ENCODE results near the gene GAB1.
"Not testable (repeated sequence)": the region's sequence is repeated elsewhere in the genome, so short reads cannot be mapped to it uniquely, and the experiment has no call there.

GAB1 gene

DNA sequence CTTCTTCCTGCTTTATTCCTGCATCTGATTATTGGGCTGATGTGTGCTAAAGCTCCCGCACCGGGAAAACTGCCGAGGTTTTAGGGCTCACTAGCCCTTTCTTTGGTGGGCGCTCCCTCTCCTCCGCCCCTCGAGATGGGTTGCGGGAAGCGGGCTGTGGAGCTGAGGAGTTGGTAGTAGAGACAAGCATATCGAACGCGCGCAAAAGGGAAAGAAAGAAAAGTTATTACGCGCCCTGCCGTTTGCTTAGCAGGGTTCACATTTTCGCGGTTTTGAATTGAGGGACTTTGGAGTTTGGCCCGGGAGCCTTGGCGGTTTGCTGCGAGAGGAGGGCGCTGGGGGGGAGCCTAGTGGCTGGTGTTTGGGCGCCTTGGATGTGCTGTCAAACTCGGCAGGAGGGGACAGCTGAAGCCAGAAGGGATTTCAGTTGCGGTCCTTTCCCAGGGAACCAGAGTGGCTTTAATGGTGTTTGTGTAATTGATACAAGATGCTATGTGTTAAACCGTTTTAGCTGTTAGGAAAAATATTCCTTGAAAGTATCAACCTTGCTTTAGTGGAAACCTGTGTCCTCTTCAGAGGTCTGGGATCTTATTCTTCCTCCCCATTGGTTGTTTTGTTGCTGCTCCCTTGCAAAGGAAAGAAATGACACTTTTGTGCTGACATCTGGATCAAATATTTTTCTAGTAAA lies 1.1 kb downstream of the GAB1 start:
- in situ Hi-C loops (cut with MboI; ENCODE audit: low sequenced_read_pairs): no loop called here

DNA sequence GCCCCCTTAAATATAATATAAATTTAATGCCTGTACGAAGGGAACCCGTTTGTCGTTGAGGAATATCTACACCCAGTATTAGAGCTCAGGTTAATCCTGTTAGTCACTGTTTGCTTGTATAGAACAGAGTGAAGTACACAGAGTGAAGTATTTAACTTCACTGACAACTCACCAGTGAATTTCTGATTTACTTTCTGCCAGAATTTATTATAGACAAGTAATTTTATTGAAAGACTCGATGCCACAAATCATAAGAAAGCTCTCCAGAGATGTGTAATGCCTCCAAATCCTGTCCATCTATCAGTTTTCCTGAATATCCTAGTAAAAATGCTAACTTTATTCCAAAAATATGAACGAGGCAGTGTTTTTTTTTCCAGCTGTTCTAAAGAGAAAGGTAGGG lies 1.6 kb downstream of the GAB1 start:
- in situ Hi-C loops (cut with MboI; ENCODE audit: low sequenced_read_pairs): no loop called here

DNA sequence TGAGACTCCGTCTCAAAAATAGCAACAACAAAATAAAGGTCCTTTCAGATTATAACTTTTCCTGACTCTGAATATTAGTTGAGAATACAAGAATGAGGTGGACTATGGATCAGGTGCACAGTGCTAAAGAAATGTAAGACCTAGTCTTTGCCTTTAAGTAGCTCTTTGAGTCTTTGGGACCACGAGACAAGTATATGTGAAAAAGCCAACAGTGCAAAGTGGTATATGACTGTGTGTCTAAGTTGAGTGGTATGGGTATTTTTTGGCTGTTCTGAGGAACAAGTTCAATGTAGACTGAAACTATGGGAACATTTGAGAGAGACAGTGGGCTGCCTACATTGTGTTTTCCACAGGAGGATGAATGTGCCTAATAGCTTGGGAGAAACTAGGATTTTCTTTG lies 2.8 kb downstream of the GAB1 start:
- in situ Hi-C loops (cut with MboI; ENCODE audit: low sequenced_read_pairs): no loop called here

DNA sequence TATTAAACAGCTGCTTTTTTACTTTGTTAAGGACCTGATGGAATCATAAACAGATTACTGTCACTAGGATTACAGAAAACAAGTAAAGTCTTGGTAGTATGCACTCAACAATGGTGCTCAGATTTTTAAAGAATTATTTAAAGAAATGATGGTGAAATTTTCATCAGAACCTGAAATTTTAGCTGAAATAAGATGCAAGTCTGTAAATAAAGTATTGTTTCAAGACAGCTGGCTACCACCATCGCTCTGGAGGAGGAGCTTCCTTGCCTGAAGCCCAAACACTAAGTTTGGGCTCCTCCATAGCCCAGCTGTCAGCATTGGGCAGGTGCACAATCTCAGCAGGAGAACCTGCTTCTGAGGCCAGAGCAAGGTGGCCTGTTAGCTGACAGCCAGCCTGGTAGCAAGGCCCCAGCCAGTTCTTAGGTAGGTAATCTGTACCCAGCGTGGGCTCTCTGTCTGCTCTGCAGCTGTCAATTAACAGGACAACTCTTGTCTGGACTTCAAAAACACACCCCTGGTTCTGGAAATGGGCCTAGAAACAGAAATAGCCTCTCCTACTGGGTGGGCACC lies 4.6 kb downstream of the GAB1 start:
- in situ Hi-C loops (cut with MboI; ENCODE audit: low sequenced_read_pairs): no loop called here

DNA sequence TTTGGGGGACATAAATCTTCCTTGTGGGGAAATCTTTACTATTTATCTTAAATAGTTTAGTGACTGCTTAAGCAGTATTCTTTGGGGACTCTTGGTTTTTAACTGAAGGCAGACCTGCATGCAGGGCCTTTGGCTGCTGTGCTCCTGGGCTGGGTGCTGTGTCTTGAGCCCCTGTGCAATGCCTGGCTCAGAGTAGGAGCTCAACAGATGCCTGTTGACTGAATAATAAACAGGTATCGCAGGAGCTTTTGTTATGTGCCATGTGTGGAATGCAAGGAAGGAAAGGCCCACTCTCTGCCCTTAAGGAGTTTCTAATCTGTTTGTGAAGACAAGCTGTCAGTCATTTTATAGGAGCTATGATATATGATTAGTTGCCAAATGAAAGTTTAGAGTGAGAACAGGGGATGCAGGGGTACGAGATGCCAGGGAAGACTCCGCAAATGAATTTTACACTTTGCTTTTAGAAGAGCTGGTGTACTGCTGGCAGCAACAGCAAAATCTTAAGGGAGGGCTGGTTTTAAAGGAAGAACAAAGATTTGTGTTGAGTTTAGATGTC lies 6.7 kb downstream of the GAB1 start:
- in situ Hi-C loops (cut with MboI; ENCODE audit: low sequenced_read_pairs): no loop called here

DNA sequence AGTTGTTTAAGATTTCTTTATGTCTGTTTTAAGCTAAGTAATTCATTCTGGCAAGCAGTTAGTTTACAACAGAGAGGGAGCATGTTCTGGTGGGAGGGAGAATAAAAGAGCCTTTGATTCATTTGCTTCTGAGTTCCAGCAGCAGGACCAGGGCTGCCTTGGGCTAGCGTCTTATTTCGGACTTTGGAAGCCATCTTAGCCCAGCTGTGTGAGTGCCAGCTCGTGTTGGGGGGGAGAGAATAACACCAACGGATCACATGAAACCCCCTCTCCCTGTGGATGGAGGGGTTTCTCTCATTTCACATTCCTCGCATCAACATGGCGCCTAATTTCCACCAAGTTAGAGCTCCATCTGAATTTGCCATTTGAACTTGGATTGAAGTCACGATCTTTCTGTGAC lies 7.4 kb downstream of the GAB1 start:
- in situ Hi-C loops (cut with MboI; ENCODE audit: low sequenced_read_pairs): no loop called here

DNA sequence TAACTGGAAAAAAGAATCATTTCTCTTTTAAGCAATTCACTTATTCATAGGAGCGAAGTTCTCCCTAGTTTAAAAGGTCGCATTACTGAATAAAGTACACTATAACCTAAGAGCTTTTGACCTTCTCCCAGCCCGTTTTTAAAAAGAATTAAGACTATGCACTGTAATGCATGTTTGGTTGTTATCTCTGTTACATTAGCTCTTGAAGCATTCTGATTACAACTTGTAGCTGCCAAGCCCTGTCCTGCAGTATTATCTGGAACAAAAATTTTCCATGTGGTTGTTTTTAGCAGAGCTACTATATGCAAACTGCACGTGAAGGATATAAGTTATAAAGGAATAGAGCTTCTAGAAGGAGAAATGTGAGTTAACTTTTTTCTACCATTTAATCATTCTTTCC lies 8.1 kb downstream of the GAB1 start:
- in situ Hi-C loops (cut with MboI; ENCODE audit: low sequenced_read_pairs): no loop called here

DNA sequence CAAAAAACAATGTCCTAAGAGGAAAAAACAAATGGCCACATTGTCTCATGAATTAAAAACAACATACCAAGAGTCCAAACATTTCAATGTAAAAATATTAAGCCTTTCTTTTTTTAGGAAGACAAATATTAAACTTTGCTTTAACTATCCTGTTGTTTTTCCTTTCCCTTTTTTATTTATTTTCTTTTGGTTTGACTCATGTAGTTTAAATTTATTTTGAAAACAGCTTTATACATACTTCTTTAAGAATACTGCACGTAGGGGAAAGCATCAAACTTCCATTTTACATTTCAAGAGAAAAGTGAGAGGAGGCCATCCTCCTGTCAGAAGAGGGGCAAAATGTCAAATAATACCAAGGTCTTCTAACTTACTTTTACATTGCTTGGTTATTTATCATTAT lies 8.7 kb downstream of the GAB1 start:
- in situ Hi-C loops (cut with MboI; ENCODE audit: low sequenced_read_pairs): no loop called here

DNA sequence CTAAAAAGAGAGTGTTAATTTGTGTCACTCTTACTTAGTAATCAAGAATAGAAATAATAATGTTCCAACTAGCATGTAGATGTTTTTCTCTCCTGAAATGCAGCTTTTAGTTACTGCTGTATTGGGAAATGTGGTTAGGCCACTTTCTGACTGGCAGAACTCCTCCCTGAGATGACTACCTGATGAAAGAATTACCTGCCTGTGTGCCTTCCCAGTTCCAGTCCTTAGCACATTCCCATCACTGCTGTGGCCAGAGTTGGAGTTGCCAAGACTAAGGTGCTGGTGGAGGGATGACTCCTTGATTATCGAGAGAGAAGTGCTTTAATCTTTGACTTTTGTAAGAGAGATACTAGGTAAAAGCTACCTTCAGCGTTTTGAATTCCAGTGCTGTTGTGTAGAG lies 9.5 kb downstream of the GAB1 start:
- in situ Hi-C loops (cut with MboI; ENCODE audit: low sequenced_read_pairs): no loop called here

DNA sequence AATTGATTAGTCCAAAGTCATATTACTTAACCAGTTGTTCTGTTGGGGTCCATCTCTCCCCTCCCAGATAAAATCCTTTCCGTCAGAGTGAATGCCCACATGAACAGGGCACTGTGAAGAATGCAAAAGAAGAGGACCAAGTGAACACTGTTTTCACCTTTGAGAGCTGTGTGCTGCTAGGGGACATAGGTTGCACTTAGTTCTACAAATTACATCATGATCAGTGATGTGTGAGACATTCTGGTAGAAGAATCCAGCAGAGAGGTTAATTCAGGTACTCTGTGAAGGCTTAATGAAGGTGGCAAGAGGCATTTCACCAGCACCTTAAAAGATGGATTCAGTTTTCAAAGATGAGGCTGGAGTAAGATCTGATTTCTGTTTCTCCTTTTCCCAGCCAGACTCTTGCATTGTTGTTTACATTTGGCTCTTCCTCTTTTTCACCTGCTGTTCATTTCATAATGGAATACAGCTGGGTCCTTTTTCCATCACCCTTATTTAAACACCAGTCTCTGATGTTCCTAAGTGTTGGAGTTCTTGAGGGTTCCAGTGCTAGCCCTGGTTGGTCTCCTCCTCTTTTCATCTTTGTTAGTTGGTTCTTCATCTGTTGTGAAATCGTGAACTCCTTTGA lies 10.9 kb downstream of the GAB1 start:
- in situ Hi-C loops (cut with MboI; ENCODE audit: low sequenced_read_pairs): no loop called here

DNA sequence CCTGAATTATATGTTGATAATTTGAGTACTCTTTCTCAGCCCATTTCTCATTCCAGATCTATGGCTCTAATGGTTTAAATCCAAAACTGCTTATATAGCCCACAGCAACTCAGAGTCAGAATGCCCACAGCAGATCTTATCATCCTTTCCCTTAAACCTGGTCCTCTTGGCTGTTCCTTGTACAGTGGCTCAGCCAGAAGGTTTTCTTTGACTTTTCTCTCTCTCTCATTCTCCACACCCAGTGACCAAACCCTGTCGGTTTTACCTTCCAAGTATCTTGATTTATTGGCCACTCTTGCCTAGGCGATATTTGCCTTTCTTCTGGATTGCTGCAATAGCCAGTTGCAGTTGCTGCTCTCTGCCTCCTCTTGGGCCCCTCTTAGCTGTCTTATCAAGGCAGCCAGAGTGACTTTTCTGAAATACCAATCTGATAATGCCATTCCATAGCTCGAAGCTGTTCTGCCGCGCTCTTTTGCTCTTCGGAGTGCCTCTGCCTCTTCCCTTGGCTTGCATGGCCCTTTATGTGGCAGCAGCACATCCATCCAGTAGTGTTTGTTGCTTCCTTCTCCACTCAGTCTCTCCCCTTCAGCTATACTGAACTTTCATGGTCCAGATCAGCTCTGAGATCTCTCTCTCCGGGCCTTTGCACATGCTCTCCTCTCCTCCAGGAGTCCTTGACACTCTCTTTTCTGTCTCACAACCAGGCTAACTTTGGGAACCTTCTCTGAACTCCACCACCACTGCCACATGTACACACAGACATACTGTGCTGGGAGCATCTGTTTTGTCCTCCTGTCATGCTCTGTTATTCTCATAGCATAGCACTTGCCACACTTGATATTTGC lies 11.8 kb downstream of the GAB1 start:
- in situ Hi-C loops (cut with MboI; ENCODE audit: low sequenced_read_pairs): no loop called here

DNA sequence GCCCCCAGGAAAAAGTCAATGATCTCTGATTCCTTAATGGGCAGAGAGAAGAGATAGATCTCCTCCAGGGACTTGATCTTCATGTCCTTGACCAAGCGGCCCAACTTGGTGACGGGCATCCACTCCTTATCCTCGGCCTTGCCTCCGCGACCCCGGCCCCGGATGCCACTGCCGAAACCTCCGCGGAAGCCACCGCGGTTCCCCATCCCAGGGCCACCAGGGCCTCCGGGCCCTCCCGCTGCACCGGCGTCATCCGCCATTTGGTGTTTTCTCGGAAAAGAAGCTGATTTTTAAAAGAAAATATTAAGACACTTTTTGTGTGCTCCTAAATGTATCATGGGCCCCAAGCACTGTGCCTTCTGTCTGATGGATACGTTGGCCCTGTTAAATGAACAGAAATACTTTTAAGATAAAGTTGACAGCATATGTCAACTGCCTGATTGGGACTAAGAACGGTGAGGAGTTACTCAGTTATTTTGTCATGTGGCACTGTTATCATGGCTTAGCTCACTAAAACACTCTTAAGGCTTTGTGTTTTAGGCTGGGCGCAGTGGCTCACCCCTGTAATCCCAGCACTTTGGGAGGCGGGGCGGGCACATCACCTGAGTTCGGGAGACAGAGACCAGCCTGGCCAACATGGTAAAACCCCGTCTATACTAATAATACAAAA lies 13.3 kb downstream of the GAB1 start:
- in situ Hi-C loops (cut with MboI; ENCODE audit: low sequenced_read_pairs): not testable (repeated sequence)

DNA sequence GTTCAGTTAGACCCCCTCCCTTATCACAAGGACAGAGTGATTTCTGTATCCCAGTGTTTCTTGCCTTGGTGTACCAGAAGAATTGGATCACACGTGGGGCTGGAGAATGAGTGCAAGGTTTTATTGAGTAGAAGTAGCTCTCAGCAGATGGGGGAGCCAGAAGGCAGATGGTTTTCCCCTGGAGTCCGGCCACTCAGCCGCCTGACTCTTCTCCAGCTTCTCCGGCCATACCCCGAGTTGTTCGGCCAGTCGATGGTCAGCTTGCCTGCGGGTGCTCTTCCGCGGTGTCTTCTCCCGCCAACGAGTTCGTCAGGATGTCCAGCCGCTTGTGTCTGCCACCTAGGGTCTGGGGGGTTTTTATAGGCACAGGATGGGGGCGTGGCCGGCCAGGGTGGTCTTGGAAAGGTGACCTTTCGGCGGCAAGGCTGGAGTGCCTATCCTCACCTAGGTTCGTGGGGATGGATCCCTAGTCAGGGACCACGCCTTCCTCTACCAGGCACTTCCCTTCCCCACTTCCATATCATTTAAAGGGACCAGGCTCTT lies 14.5 kb downstream of the GAB1 start:
- in situ Hi-C loops (cut with MboI; ENCODE audit: low sequenced_read_pairs): no loop called here

DNA sequence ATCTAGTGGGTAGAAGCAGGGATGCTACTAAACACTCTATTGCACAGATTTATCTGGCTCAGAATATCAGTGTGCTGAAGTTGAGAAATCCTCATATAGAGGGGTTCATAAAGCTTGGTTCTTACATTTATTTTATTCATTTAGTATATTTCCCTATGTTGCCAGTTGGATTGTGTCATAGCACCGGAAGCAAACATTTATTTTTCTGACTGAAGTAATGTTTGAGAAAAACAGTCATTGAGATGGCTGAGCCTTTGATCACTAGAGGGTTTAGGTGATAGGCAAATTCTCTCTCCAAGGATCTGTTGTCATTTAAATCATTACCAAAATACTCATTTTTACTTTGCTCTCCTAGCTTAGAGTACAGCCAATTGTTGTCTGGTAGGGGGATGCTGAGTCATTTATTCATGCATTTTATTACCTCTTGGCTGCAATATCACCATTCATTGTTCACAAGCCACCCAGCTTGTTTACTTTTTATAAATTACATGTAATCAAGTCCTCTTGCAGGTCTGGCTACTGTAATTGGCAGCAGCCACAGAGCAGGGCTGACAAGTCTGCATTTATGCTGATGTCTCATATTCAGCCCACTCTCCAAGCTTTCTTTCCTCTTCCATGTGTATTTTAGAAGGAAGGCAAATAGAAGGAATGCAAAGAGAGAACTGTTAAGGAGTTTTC lies 15.2 kb downstream of the GAB1 start:
- in situ Hi-C loops (cut with MboI; ENCODE audit: low sequenced_read_pairs): no loop called here

DNA sequence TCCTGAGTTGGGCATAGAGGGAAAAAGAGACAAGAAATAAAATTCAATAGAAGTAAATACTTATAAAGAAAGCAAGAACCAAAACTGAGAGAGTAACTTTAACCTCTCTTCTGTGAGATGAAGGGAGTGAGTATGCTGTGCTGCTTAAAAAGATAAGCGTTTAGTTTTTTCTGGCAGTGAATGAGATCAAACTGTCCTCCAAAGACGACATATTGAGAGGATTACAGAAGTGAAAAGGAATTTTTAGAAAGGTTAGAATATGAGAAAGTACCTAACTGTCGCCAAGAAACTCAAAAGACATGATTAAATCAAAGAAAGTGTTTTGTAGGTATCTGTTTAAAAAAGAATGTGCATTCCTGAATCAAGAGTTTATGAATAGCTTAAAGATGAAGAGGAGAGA lies 16.0 kb downstream of the GAB1 start:
- in situ Hi-C loops (cut with MboI; ENCODE audit: low sequenced_read_pairs): no loop called here

DNA sequence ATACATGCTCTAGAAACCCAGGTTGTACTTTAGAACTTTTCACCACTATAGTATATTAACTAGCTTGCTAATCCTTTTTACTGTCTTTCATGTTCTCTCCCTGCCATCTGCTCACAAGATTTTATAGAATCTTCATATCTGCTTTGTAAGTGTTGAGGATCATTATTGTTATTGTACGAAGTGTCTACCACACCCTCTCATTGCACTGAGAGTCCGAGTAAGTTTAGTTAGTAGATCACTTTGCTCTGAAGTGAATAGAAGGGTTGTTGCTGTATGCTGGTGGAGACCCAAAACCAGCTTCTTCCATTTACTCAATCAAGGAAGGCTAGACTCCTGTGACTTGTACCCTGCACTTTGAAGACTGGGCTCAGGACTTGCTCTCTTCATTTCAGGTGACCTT lies 17.1 kb downstream of the GAB1 start:
- in situ Hi-C loops (cut with MboI; ENCODE audit: low sequenced_read_pairs): no loop called here

DNA sequence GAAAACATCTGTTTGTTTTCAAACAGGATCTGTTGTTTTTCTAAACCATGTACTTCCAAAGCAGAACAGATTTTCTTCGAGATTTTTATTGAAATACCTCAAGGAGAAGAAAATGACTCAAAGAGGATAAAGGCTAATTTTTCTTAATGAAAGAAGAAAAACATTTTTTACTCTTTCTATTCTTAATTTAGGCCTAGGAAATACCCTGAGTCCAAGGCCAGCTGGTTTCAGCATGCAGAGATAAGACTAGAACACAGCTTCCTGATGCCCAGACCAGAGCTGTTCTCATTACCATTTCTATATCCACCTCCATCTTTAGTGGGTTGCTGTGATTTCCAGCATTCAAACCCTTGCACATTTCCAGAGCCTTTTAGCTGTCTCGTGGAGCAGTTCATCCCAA lies 18.3 kb downstream of the GAB1 start:
- in situ Hi-C loops (cut with MboI; ENCODE audit: low sequenced_read_pairs): no loop called here

DNA sequence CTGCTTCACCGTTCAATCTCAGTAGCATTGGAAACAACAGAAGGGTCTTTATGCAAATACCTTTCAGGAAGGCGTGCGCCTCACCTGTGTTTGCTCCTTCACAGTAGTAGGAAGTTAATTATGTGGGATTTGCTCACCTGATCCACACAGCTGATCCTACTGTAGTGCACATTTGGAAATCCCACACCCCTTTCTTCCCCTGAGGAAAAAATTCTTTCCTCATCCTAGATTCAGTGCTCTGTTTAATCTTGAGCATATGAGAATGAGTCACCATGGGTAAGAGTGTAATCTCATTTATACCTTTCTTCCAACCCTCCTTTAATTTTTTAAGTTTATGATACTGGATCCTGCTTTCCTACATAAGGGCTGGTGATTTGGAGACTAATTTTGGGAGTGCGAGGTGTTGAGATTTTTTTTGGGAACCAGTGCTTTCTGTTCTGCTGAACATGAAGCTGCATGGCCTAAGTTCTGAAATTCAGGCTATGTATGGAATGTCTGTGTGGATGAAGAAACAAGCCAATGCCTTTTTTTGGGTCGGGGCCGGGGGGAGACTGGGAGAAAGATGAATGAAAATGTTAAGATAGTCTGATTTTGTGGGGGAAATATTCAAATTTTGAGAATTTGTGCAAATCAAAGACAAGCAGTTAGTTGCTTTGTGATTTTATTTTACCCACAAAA lies 19.0 kb downstream of the GAB1 start:
- in situ Hi-C loops (cut with MboI; ENCODE audit: low sequenced_read_pairs): no loop called here

DNA sequence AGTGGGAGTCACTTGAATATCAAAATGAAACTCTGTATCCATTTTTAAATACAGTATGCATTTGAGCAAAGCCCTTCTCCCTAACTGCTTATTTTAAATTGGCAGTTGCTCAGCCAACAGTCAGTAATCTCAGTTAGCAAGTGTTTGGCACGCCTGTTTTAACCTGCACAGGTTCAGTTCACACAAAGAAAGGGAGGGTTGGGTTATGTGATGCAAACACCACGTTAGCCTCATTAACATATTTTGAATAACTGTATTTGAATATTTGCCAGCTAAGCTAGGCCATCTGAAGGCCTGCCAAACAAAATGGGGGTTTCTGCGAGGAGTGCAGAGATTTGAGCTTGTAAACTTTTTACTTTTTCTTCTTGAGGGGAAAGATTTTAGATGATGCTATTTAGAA lies 19.8 kb downstream of the GAB1 start:
- in situ Hi-C loops (cut with MboI; ENCODE audit: low sequenced_read_pairs): no loop called here
